Stimulated activated memory B cell treated with anti-CD40 and anti-IgM and Interleukin-4, amounts not matched to agents 10 μg/mL and 1 μg/mL and 100 μg/mL, for 72 hours (primary cell): Measurements from ENCODE around the gene PRKAR1B.

Experiments used
- ATAC-seq: fragments of 150-1000 bp; cut with Tn5 transposase; 2 replicates; pipeline ENCODE4 v1.10.0; 2021
- H3K27ac Mint-ChIP-seq: one replicate; pipeline ENCODE4 v1.8.0; 2022; ENCODE audit warnings: mild to moderate bottlenecking, mixed read lengths
- H3K27me3 Mint-ChIP-seq: one replicate; pipeline ENCODE4 v1.8.0; 2022; ENCODE audit warnings: mixed read lengths
- H3K36me3 Mint-ChIP-seq: one replicate; pipeline ENCODE4 v1.8.0; 2022; ENCODE audit warnings: mixed read lengths
- H3K4me1 Mint-ChIP-seq: one replicate; pipeline ENCODE4 v1.8.0; 2022; ENCODE audit warnings: mixed read lengths
- H3K4me3 Mint-ChIP-seq: one replicate; pipeline ENCODE4 v1.8.0; 2022; ENCODE audit warnings: mild to moderate bottlenecking, moderate library complexity, mixed read lengths
- H3K9me3 Mint-ChIP-seq: one replicate; pipeline ENCODE4 v1.8.0; 2022; ENCODE audit warnings: mixed read lengths

Gene PRKAR1B

GRCh38 chr7:510782-511281, 216.2 kb downstream of the PRKAR1B start:
- Mint-ChIP-seq H3K4me3 (no peak overlapping the region), H3K27ac (no peak overlapping the region), H3K9me3 (no peaks in the 10 kb centered on the region), H3K27me3 (peaks cover 12% of the 10 kb centered on the region), H3K36me3 (no peaks in the 10 kb centered on the region), H3K4me1 (no peaks in the 10 kb centered on the region)
- no peak for ATAC-seq

GRCh38 chr7:510131-510481, 217.0 kb downstream of the PRKAR1B start:
- H3K36me3 Mint-ChIP-seq, result no peaks in the 10 kb centered on the region
- peaks cover 5% of the 10 kb centered on the region for H3K27me3 Mint-ChIP-seq
- no peaks in the 10 kb centered on the region for H3K9me3 Mint-ChIP-seq
- no peaks in the 10 kb centered on the region for H3K4me1 Mint-ChIP-seq
- no peak overlapping the region for H3K4me3 Mint-ChIP-seq
- ATAC-seq, result peak; percentile 18
- no peak overlapping the region for H3K27ac Mint-ChIP-seq

GRCh38 chr7:509426-510130, 217.5 kb downstream of the PRKAR1B start:
- no peaks in the 10 kb centered on the region for H3K9me3 Mint-ChIP-seq
- H3K4me1 Mint-ChIP-seq, result no peaks in the 10 kb centered on the region
- H3K36me3 Mint-ChIP-seq, result no peaks in the 10 kb centered on the region
- no peak overlapping the region for H3K4me3 Mint-ChIP-seq
- H3K27ac Mint-ChIP-seq, result no peak overlapping the region
- H3K27me3 Mint-ChIP-seq, result no peaks in the 10 kb centered on the region
- no peak for ATAC-seq

GRCh38 chr7:508461-509170, 218.5 kb downstream of the PRKAR1B start:
- Mint-ChIP-seq H3K27me3 (no peaks in the 10 kb centered on the region), H3K36me3 (no peaks in the 10 kb centered on the region), H3K4me1 (no peaks in the 10 kb centered on the region), H3K27ac (no peak overlapping the region), H3K4me3 (no peak overlapping the region), H3K9me3 (no peaks in the 10 kb centered on the region)
- no peak for ATAC-seq

- Mint-ChIP-seq H3K9me3 (no peaks in the 10 kb centered on the region), H3K4me1 (no peaks in the 10 kb centered on the region), H3K27me3 (no peaks in the 10 kb centered on the region), H3K36me3 (no peaks in the 10 kb centered on the region), H3K4me3 (no peak overlapping the region), H3K27ac (no peak overlapping the region)
- ATAC-seq, result no peak
These were observed 219.3 kb downstream of the PRKAR1B start for GRCh38 chr7:507623-508300.

GRCh38 chr7:506921-507622, 220.0 kb downstream of the PRKAR1B start:
- H3K4me3 Mint-ChIP-seq, result no peak overlapping the region
- no peaks in the 10 kb centered on the region for H3K4me1 Mint-ChIP-seq
- no peaks in the 10 kb centered on the region for H3K9me3 Mint-ChIP-seq
- H3K27ac Mint-ChIP-seq, result no peak overlapping the region
- no peak for ATAC-seq
- no peaks in the 10 kb centered on the region for H3K36me3 Mint-ChIP-seq
- H3K27me3 Mint-ChIP-seq, result no peaks in the 10 kb centered on the region

- ATAC-seq, result no peak
- no peak overlapping the region for H3K4me3 Mint-ChIP-seq
- no peaks in the 10 kb centered on the region for H3K4me1 Mint-ChIP-seq
- no peaks in the 10 kb centered on the region for H3K27me3 Mint-ChIP-seq
- no peaks in the 10 kb centered on the region for H3K36me3 Mint-ChIP-seq
- H3K27ac Mint-ChIP-seq, result no peak overlapping the region
- H3K9me3 Mint-ChIP-seq, result no peaks in the 10 kb centered on the region
These were observed 220.7 kb downstream of the PRKAR1B start for GRCh38 chr7:506391-506831.

- H3K4me3 Mint-ChIP-seq, result no peak overlapping the region
- no peaks in the 10 kb centered on the region for H3K4me1 Mint-ChIP-seq
- peaks cover under 1% of the 10 kb centered on the region for H3K36me3 Mint-ChIP-seq
- no peak for ATAC-seq
- H3K9me3 Mint-ChIP-seq, result no peaks in the 10 kb centered on the region
- no peaks in the 10 kb centered on the region for H3K27me3 Mint-ChIP-seq
- no peak overlapping the region for H3K27ac Mint-ChIP-seq
These were observed 221.9 kb downstream of the PRKAR1B start for GRCh38 chr7:505171-505570.

GRCh38 chr7:504221-505111, 222.6 kb downstream of the PRKAR1B start:
- ATAC-seq, result no peak
- no peak overlapping the region for H3K4me3 Mint-ChIP-seq
- peaks cover 8% of the 10 kb centered on the region for H3K36me3 Mint-ChIP-seq
- no peaks in the 10 kb centered on the region for H3K27me3 Mint-ChIP-seq
- no peak overlapping the region for H3K27ac Mint-ChIP-seq
- H3K9me3 Mint-ChIP-seq, result no peaks in the 10 kb centered on the region
- H3K4me1 Mint-ChIP-seq, result no peaks in the 10 kb centered on the region

- Mint-ChIP-seq H3K9me3 (no peaks in the 10 kb centered on the region), H3K4me3 (no peak overlapping the region), H3K4me1 (no peaks in the 10 kb centered on the region), H3K36me3 (peaks cover 8% of the 10 kb centered on the region), H3K27me3 (no peaks in the 10 kb centered on the region), H3K27ac (no peak overlapping the region)
- ATAC-seq, result no peak
These were observed 223.4 kb downstream of the PRKAR1B start for GRCh38 chr7:503575-504111.

GRCh38 chr7:502296-502695, 224.8 kb downstream of the PRKAR1B start:
- H3K36me3 Mint-ChIP-seq, result peaks cover 13% of the 10 kb centered on the region
- H3K4me1 Mint-ChIP-seq, result no peaks in the 10 kb centered on the region
- no peaks in the 10 kb centered on the region for H3K27me3 Mint-ChIP-seq
- ATAC-seq, result no peak
- H3K9me3 Mint-ChIP-seq, result no peaks in the 10 kb centered on the region
- no peak overlapping the region for H3K27ac Mint-ChIP-seq
- no peak overlapping the region for H3K4me3 Mint-ChIP-seq

GRCh38 chr7:501526-501925, 225.6 kb downstream of the PRKAR1B start:
- ATAC-seq, result no peak
- no peak overlapping the region for H3K27ac Mint-ChIP-seq
- no peaks in the 10 kb centered on the region for H3K27me3 Mint-ChIP-seq

GRCh38 chr7:500521-501420, 226.3 kb downstream of the PRKAR1B start:
- no peak overlapping the region for H3K4me3 Mint-ChIP-seq

More at GRCh38 chr7:501526-501925, 225.6 kb downstream of the PRKAR1B start:
- Mint-ChIP-seq H3K36me3 (peaks cover 13% of the 10 kb centered on the region), H3K4me3 (no peak overlapping the region), H3K9me3 (no peaks in the 10 kb centered on the region), H3K4me1 (no peaks in the 10 kb centered on the region)

More at GRCh38 chr7:500521-501420, 226.3 kb downstream of the PRKAR1B start:
- no peaks in the 10 kb centered on the region for H3K27me3 Mint-ChIP-seq
- no peaks in the 10 kb centered on the region for H3K4me1 Mint-ChIP-seq
- peaks cover 13% of the 10 kb centered on the region for H3K36me3 Mint-ChIP-seq
- ATAC-seq, result no peak
- H3K27ac Mint-ChIP-seq, result no peak overlapping the region
- H3K9me3 Mint-ChIP-seq, result no peaks in the 10 kb centered on the region
